OCI-LY3 (cell line): ENCODE results near the gene IGSF22.

Experiments
- CTCF ChIP-seq: fragments of 200-600, 300-600 bp; sonication (generic); IDR thresholded peaks from 2 replicates; pipeline ENCODE4 v1.5.1; 2014; ENCODE audit warnings: antibody characterized with exemption, low read length, low read depth
- EZH2phosphoT487 ChIP-seq: fragments of 200-600 bp; shearing (Covaris generic); IDR thresholded peaks from 2 replicates; pipeline ENCODE4 v1.6.1; 2018; ENCODE audit warnings: antibody characterized with exemption, mixed run types, low read depth

GRCh38 chr11:18723991-18724390 is 2.0 kb downstream of the IGSF22 start:
- no peak for TF ChIP-seq CTCF
- no peak for TF ChIP-seq EZH2phosphoT487
